ENCODE data around the gene CELA2A.

DNA sequence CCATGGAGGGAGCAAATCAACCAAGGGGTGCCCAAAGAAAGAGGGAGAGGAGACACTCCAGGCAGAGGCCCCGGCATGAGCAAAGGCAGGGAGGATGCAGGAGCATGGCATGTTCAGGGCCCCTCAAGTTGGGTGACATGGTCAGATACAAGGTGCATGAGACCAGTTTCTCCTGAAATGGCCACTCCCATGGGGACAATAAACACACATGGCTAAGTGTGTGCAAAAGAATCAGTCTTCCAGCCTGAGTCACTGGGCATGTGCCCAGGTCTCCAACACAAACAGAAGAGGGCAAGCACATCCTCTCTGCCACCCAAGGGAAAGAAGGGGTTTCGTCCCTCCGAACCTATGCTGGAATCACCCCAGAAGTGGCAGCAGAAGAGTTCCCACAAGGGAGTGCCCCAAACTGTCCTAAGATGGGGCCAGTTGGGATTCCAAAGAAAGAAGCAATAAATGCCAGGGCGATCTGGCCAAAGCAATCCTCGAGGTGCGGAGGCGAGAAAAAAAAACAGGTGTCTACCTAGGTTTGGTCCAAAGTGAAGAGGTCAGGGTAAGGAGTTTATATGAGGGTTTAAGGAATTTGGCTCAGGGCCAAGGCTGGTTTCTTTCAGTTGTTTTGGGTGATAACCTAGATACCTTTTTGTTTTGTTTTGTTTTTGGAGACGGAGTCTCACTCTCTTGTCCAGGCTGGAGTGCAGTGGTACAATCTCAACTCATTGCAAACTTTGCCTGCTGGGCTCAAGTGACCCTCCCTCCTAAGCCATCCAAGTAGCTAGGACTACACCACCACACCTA lies 54.3 kb downstream of the CELA2A start:
- TF ChIP-seq, protein P1, sequence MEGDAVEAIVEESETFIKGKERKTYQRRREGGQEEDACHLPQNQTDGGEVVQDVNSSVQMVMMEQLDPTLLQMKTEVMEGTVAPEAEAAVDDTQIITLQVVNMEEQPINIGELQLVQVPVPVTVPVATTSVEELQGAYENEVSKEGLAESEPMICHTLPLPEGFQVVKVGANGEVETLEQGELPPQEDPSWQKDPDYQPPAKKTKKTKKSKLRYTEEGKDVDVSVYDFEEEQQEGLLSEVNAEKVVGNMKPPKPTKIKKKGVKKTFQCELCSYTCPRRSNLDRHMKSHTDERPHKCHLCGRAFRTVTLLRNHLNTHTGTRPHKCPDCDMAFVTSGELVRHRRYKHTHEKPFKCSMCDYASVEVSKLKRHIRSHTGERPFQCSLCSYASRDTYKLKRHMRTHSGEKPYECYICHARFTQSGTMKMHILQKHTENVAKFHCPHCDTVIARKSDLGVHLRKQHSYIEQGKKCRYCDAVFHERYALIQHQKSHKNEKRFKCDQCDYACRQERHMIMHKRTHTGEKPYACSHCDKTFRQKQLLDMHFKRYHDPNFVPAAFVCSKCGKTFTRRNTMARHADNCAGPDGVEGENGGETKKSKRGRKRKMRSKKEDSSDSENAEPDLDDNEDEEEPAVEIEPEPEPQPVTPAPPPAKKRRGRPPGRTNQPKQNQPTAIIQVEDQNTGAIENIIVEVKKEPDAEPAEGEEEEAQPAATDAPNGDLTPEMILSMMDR (IDR thresholded peaks at IDR 0.05) = no peak
- TF ChIP-seq CHD2 (IDR thresholded peaks at IDR 0.05; ENCODE audit: low read length, partially characterized antibody) (no peak), REST (IDR thresholded peaks at IDR 0.05) (no peak), POLR2A (IDR thresholded peaks at IDR 0.05; ENCODE audit: low read length) (no peak)
- TF ChIP-seq, protein P2, sequence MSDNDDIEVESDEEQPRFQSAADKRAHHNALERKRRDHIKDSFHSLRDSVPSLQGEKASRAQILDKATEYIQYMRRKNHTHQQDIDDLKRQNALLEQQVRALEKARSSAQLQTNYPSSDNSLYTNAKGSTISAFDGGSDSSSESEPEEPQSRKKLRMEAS (IDR thresholded peaks at IDR 0.05) = no peak

Measured in A549 (cell line).